Renal cortex interstitium (tissue), 11 donors: ENCODE measurements around the gene HMCN2. TPM values are rescaled to one million over a fixed set of nuclear protein-coding genes. Genes with fewer than 3 reads are reported as not detected.
"Not testable (repeated sequence)": the region's sequence is repeated elsewhere in the genome, so short reads cannot be mapped to it uniquely, and the experiment has no call there.

Source experiments
- DNase-seq, 11 donors: peaks; one replicate each; pipeline ENCODE4 v3.0.0-alpha.2; 2013; ENCODE audit warnings: low read depth in 9 of 11, low spot score in 4 of 11; ENCODE audit errors: extremely low read depth in 1 of 11
- polyA plus RNA-seq, 3 donors: library from polyadenylated mRNA; unstranded; fragments of 120-200 nt; gene quantifications; one replicate each; pipeline ENCODE4 v1.2.1, GENCODE V29; 2013; ENCODE audit not compliant: insufficient read length in 3 of 3

The HMCN2 gene
- polyA plus RNA-seq, 3 donors, result 0.76 to 1.6 (median 1.3) TPM

- no peak for DNase-seq
Measured at GRCh38 chr9:130236436-130236985, 29.0 kb upstream of the HMCN2 start.

DNA sequence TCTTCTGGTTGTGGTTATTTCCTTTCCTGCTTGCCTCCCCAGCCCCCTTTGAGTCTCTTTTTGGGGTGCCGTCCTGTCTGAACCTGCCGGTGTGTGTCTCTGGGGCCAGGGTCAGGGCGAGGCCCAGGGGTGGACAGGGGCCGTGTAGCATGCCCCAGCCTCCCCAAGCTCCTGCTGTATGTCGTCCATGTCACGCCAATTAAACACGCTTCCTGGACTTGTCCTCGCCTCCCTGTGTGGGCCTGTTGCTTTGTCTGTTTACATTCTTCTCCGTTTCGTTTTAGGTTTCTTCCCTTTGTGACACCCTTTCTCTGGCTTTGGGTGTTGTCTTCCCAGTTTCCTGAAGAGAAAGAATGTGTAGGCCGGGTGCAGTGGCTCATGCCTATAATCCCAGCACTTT lies 28.5 kb upstream of the HMCN2 start:
- no peak for DNase-seq

DNA sequence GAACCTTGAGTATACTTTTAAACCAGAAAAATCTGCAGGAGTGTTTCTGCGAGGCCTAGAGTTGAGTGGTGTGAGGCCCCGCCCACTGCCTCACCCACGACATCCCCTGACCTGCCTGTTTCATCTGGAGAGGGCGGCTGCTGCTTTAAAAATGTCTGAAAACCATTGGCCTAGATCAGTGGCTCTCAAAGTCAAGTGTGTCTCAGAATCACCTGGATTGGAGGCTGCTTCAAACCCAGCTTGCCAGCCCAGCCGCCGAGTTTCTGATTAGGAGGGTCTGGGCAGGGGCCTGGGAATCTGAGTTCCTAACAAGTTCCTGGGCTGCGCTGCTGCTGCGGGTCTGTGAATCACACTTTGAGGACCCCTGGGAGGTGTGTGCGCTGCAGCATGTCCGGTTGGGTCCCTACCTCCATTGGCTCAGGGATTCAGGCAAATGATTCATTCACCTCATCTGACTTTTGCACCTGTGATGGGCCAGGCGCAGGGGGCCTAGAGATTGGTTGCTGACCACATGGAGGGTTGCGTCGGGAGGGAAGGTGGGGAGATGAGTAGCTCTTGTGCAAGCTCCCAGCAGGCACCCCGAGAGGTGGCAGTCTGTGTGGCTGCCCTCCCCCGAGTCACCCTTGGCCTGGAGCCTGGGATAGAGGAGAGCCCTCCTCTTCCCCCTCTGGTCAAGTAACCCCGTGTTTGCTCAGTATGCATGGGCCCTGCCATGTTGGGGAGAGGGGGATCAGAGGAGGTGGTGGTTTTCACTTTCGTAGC lies 27.6 kb upstream of the HMCN2 start:
- no peak for DNase-seq

- DNase-seq, result no peak
Measured at GRCh38 chr9:130239363-130239695, 26.2 kb upstream of the HMCN2 start.

DNA sequence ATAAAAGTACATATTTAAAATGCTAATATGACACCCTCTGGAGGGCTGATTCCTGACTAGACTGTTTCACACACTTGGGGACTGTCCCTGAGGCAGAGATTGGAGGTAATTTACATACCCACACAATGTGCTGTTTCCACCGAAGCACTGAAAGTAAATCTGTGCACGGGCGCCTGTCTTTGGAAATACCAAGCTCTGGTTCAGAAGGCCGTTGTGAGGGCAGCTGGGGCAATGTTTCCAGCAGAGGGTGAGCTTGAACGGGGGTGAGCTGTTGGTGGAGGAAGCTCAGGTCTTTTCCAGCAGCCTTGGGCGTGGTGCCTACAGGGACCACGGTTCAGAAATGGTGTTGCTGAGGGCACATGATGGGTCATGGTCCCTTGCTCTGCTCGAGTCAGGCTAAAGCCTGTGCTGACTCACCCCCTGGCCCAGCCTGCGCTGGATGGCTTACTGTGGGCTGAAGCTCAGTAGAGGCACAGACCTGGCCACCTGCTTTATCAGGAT lies 25.8 kb upstream of the HMCN2 start:
- DNase-seq, result no peak

- DNase-seq, result peak in 4 of 11 donors; percentile 43 to 62 (median 52)
Measured at GRCh38 chr9:130240410-130241197, 25.0 kb upstream of the HMCN2 start.

DNA sequence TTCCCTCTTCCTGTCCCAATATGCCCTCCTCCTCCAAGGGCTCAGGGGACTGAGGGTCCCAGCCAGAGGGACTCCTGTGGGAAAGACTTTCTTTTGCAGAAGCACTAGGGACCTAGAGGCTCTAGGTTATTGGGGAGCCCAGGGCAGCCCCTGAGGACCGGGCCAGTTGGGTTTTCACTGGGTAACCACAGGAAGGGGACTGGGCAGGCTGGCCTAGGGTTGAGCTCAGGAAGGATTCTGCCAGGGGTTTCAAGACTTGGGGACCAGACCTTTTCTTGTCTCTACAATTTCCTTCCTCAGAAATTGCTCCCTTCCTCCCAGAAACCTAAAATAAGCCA lies 24.4 kb upstream of the HMCN2 start:
- DNase-seq, result no peak

- DNase-seq, result no peak
Measured at GRCh38 chr9:130242270-130243014, 23.1 kb upstream of the HMCN2 start.

DNA sequence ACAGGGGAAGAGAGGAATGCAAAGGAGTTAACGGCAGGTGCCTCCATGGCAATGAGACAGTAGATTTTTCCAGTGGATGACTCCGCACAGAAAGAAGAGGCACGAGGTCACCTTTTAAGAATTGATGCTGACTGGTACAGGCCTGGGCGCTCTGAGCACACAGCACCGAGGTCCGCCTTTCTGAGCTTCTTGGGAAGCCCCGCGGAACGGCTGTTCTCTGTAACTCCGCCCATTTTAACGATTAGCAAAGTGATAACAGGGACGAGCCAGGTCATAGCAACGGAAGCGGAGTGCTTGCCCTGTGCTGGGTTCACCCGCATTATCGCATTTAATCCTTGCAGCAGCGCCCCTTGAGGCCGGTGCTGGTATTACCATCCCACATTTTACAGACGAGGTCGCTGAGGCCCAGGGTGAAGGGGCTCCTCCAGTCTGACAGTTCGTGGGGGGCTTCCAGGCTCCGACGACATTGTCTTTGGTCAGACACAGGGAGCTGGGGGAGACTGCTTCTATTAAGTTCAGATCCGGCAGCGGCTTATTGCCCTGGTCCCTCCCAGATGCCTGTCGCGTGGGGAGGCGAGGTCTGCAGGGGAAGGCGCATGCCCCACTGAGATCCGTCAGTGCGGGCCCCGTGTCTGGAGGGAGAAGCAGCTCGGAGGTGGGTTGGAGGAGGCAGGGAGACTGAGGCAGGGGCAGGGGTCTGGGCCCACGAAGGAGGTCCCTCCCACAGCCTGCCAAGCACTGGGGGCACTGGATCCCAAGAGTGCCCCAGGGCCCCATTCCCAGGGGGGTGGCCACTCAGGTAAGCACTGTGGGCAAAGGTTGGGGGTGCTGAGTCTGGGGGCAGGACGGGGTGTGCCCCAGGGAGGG lies 22.3 kb upstream of the HMCN2 start:
- DNase-seq, result peak in 2 of 11 donors; percentile 63 to 71

DNA sequence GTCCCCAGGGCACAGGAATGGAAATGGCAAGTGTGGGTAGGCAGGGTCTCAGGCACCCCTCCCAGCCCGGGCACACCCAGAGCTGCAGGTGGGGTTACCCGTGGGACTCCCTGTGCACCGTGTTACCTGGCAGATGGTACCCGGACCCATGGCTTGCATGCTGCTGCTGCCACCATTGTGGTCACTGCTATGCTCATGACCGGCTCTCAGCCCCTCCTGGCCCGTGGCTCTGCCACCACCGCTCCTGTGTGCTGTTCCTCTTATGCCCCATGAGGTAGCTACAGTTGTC lies 21.7 kb upstream of the HMCN2 start:
- no peak for DNase-seq

GRCh38 chr9:130244548-130245165 lies 20.9 kb upstream of the HMCN2 start:
- no peak for DNase-seq

DNA sequence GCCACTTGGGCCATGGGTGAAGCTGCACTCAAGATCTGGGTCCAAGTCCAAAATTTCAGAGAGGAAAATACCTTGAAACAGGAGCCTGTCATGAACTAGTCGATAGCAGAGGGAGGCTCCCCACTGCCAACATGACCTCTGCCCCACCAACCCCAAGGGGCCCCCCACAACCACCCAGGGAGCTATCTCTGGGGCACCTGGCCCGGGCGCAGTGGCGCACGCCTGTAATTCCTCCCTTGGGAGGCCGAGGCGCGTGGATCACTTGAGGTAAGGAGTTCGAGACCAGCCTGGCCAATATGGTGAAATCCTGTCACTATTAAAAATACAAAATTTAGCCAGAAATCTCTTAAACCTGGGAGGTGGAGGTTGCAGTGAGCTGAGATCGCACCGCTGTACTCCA lies 20.1 kb upstream of the HMCN2 start:
- DNase-seq, result no peak

GRCh38 chr9:130246126-130246525 lies 19.4 kb upstream of the HMCN2 start:
- no peak for DNase-seq

DNA sequence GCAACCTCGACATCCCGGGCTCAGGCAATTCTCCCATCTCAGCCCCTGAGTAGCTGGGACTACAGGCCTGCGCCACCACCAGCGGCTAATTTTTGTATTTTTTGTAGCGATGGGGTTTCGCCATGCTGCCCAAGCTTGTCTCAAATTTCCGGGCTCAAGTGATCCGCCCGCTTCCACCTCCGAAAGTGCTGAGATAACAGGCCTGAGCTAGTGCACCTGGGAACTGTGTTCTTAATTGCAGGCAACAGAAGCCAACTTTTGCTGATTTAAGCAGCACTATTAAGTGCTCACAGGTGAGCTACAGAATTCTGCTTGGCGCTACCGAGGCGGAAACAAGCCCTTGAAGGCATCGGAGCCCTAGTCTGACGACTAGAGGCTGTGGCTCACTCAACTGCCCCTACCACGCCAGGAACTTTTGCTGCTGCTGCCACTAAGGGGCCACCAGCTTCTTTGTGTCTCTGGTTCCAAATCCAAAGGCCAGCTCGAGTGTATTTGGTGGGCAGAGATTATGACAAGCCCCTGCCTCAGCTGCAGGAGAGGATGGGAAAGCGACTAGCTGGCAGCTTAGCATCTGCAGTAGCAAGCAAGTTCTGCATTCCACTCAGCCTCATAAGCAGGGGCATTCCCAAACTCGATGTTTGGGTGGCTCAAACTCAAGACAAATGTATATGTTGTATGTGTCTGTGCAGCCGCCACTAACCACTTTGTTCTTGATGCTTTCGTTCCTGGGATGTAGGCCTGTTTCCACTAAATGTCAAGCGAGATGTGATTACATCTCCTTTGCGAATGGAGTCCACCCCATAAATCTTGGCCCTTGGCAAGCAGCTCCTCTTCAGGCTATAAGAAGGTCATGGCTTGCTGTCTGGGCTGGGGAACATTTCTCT lies 10.6 kb upstream of the HMCN2 start:
- peak in 1 of 11 donors; percentile 36 for DNase-seq

- no peak for DNase-seq
Measured at GRCh38 chr9:130255631-130256134, 9.9 kb upstream of the HMCN2 start.

- DNase-seq, result no peak
Measured at GRCh38 chr9:130256644-130257043, 8.9 kb upstream of the HMCN2 start.

DNA sequence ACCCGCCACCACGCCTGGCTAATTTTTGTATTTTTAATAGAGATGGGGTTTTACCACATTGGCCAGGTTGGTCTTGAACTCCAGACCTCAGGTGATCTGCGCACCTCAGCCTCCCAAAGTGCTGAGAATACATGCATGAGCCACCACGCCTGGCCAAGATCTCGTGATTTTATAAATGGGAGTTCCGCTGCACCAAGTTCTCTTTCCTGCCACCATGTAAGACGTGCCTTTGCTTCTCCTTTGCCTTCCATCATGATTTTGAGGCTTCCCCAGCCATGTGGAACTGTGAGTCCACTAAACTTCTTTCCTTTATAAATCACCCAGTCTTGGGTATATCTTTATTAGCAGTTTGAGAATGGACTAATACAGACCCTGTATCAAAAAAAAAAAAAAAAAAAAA lies 7.4 kb upstream of the HMCN2 start:
- not testable (repeated sequence) for DNase-seq
